ENCODE measurements around the gene BAZ2B.

DNA sequence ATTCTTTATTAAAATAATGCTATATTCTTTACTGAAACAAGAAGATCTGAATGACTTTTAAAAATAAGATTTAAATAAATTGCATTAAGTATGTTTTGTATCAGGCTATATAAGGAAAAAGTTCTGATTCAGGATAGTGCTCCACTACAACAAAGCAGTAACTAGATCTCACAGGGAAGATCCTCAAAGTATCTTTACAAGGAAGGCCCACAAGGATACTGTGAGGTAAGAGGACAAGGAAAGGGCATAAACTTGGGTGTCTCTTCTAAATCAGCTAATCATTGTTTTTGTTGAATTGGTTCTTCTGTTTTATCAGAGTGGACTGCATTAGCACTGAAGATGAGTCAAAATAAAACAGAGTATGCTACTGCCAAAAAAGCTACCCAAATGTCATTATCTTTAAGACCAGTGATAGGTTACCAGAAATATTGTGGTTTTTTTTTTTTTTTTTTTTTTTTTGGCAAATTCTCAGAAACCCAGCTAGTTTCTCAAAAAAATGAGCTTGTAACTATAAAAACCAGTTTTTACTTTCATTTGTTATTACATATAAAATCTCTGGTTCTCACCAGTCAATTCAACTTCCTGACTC is 160.9 kb downstream of the BAZ2B start:
- TF ChIP-seq POLR2A (IDR thresholded peaks at IDR 0.05; ENCODE audit: low read depth, low read length) (no peak), POU2F2 (IDR thresholded peaks at IDR 0.05; ENCODE audit: low read depth, low read length) (no peak), TAF1 (IDR thresholded peaks at IDR 0.05; ENCODE audit: low read depth, low read length) (no peak), POLR2AphosphoS5 (IDR thresholded peaks at IDR 0.05; ENCODE audit: low read depth, low read length) (no peak), SPI1 (IDR thresholded peaks at IDR 0.05; ENCODE audit: low read depth, low read length) (no peak), PAX5 (IDR thresholded peaks at IDR 0.05; ENCODE audit: insufficient read depth, low read length, severe bottlenecking) (no peak)
